GM19372 (cell line): Measurements from ENCODE around the gene TP53I13.

ENCODE experiments used
- ATAC-seq: cut with Tn5 transposase; IDR thresholded peaks from one replicate; pipeline ENCODE4 v1.9.1; 2021; ENCODE audit warnings: mild to moderate bottlenecking, low read depth, moderate library complexity; ENCODE audit not compliant: unreplicated experiment

The TP53I13 gene

DNA sequence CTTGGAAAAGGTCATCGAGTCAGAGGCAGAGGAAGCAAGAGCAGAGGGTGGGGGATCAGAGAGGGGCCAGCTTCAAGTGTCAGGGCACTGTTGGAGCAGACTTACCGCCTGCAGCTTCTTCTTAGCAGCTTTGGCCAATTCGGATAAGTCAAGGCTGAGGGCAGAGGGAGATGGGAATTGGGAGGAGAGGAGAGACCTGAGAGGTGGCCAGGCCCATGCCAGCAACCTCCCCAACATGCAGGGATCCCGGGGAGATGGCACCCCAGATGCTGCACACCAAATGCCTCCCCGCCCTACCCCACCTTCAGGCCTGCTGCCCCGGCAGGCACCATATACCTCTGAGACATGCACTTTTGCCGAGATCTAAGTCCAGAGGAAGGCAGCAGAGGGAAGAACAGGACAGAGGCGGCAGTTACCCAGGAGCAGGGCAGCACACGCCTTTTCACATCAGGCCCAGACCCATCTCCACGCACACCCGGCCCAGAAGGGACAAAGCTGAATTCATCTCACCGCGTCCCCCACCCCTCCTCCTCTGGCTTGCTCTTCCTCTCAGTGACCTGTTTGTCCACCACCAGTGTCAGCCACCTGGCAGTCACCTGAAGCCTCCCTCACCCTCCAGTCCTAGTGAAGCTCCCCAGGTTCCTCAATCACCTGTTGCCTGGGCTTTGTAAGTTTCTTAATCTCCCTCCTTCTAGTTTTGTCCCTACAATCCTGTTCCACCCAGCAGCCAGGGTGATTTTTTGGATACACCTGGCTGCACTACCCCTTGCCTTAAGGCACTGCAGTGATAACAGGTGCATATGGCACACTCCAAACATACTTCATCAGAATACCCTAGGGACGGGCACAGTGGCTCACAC is 10.4 kb downstream of the TP53I13 start:
- no peak for ATAC-seq

DNA sequence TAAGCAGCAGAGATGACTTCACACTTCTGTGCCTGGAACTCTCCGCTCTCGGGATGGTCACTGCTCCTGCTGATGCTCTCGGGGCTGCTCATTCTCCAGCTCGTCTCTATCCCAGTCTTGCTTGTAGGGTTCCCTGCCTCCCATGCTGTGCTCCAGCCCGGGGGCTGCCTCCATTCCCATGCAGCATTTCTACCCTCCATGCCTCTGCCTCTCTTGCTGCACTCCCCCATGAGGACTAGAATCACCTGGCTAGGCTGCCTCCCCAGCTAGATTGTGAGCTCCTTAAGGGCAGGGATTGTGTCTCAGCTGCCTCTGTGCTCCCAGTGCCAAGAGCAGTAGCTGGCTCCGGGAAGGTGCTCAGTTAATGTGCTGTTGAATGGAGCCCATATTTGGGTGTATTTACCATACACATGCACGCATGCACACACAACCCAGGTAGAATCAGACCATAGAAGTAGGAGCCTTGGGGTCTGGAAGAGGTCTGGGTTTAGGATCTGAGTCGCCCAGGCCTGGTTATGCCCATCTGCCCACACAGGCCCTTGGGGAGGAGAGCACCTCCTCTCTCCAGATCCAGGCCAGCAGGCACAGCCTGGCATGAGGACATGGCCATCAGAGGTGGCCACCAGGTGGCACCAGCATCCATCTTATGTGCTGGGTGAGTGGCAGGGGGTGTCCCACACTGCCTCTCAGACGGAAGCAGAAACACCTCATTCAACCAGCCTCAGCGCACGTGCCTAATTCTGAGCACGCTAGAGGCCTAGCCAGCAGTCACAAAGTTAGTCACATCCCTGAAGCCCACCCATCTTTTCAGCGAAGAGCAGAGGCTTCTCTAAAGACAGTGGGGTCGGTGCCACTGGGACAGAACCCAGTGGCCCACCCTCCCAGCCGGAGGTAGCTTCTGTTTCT is 11.6 kb downstream of the TP53I13 start:
- ATAC-seq = peak; percentile 68

DNA sequence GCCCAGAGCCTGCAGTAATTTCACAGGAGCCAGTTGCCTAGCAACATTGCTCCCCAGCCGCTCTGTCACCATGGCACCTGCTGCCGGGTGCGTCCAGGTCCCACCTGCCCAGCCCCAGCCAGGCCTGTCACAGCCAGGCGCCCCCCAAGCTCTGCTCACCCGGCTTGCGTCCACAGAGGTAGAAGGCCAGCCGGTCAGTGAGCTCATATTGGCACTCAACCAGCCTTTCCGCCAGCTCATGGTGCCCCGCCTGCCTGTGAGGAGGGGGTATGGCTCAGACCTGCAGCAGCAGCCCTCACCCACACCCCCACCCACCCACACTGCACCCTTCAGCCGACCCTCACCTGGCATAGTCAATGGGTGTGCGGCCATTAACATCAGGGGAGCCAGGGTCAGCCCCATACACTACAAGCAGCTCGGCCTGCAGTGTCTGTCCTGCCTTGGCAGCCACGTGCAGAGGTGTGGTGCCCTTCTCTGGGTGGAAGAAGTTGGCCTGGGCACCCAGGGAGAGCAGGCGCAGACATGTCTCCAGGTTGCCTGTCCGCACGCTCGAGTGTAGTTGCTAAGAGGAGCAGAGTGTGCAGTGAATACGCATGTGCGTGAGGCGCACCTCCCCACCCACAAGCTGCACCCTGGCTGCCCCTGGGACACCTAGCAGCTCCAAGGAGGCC is 13.2 kb downstream of the TP53I13 start:
- ATAC-seq = no peak

DNA sequence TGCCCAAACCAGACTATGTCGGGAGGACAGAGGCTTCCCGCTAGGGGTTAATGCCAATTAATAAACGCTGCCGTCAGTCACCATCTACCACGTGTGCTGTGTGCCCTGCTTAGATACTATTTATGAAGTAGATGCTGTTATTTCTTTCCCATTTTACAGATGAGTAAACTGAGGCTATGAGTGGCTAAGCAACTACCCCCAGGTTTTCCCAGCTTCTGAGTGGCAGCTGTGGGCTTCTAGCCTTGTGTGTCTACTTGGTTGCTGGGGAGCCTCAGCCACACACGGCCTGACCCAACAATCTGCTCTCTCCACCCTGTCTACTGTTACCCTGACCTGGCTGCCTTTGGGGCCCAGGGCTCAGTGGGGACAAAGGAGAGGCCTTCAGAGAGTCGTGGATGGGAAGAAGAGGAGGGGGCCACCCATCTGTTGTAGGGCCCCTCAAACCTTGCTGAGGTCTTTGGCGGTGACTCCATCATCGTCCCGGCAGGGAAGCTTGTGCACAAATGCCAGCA is 13.8 kb downstream of the TP53I13 start:
- no peak for ATAC-seq

DNA sequence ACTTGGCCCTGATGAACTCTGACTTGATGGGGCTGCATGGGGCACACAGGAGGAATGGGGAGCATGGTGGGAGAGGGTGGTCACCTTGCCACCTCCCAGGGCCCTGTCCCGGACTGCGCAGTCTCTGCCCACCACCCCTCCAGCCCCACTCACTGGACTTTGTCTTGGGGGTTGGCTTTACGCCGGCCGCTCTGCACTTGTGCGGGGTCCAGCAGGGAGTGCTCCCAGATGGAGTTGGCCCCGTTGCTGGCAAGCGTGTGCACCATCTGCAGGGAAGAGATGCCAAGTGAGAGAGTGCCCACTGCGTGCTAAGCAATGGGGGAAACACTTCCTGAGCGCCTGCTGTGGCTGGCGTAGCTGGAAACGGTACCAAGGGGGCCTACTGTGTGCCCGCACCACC is 14.3 kb downstream of the TP53I13 start:
- no peak for ATAC-seq

DNA sequence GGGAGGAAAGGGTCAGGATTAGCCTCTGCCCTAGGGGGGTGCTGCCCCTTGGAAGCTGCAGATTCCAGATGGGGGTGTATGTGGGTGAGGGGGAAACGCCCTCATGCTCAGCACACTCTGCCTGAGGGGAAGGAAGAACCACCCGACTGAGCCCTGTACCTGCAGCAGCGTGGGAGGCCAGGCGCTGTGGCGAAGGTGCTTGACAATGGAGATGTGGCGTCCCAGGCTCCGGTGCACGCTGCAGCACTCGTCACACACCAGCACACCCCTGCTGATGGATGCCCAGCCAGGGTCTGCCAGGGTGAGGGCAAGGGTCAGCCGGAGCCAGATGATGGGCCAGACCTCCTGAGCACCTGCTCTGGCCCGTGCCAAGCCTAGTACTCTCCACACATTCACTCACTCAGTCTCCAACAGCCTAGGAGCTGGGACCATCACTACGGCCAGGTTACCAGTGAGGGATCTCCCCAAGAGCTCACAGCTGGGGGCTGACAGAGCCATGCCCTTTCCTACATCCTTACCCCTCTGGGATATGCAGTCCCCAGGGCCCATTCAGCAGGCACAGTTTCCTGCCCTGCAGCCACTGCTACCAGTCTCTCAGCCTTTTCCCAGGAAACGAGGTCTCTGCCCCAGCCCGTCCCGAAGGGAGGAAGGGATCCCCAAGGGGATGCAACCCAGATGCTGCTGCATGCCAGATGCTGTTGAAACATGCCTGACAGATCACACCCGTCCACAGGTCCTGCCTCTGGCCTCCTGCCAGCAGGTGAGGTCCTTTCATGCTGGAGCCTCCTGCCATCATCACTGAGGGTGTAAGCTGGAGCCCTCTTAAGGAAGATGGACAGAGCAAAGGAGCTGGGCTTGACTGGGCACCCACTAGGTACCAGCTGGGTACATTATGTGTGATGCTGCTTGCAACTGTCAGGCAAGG is 15.1 kb downstream of the TP53I13 start:
- ATAC-seq = no peak

DNA sequence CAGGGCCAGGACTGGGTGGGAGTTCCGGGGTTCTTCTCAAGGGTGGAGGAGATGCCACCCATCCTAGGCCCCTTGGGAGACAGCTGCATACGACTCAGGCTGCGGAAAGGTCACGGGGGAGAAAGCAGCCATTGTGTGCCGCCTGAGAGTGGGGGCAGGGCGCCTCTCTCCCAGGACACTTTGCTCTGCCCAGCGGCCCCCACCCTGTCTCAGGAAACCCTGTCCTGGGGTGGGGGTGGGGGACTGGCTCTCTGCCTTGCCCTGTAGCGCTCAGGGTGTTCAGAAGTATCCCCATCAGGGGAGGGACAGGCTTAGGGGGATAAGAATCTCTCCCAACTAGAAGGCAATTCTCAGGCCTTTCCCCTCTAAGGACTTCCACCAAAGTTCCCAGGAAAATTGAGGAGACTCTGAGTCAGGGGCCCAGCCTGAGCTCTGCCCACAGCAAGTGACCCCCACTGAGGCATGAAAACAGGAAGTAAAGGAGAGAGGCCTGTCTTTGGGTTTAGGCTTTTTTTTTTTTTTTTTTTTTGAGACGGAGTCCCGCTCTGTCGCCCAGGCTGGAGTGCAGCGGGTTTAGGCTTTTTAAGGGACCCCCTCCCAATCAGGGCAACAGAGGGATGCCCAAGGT is 16.1 kb downstream of the TP53I13 start:
- no peak for ATAC-seq

DNA sequence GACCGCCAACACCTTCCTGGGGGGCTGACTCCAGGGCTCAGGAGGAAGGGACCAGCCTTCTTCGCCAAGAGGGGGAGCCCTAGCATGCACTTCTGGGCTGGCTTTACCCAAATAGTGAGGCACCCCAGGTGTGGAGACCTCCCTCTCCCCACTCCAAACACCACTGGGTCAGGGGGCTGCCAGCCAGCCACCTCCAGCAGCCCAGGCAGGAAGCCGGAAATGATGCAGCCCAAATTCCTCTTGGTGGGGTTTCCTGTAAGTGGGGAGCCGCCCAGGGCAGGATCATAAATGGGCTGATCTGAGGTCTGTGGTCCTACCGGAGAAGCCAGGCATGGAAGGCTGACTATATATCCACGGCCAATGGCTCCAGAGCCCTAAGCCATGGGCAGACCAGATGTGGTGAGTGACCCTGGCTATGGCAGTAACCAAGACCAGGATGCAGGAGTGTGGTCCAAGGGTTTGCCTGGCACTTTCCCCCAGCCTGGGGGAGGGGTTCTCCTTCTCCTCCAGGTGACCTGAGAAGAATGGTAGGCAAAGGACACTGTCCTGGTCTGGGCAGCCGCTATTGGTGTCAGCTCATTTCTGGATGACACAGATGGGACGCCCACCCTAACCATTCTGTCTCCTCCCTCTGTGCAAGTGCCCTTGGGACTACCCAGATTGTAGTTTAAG is 16.7 kb downstream of the TP53I13 start:
- ATAC-seq = no peak

DNA sequence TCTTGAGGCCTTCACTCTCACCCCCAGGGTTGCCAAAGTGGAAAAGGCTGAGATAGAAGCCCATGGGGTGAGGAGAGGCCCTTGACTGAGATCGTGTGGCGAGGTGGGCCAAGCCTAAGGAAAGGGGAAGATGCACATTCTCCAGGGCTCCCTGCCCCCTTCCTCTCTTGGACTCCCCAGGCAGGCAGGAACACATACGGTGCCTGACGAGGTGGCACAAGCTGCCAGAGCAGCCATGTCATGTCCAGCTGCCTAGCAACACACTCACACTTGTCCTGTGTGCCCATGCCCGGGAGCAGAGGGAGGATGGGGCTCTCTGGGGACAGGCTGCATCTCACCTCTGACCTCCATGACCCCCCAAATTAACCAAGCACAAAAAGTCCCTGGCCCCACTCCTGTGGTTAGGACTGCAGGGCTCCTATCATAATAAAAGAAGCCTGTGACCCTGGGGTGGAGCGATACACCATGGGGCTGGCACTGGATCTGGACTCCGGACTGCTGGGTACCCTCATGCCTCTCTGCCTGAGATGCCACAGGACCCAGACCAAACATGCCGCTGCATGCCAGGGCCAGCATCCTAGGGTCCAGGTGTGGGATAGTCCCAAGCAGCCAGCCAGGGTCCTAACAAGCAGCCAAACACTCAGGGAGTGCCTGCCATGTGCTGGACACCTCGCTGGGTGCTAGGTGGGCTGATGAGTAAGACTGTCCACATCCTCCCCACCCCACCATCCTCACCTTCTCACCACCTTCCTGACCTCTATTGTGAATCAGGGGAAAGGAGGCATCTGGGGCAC is 18.4 kb downstream of the TP53I13 start:
- ATAC-seq = no peak

DNA sequence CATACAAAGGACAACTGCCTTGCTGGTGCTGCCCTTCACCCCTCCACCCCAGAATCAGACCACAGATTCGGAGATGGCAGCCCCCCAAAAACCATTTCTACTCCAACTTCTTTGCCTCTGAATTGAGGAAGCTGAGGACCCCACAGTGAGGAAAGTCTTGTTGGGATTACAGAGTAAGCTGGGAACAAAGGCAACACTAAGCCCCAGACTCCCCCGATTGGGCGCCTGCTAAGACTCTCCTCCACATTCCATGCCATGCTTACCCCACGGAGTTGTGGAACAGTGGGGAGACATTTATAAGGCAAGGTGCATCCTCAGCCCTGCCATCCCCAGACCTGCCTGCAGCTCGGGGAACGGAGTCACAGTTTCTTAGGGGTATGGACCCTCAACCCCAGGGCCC is 19.1 kb downstream of the TP53I13 start:
- no peak for ATAC-seq

DNA sequence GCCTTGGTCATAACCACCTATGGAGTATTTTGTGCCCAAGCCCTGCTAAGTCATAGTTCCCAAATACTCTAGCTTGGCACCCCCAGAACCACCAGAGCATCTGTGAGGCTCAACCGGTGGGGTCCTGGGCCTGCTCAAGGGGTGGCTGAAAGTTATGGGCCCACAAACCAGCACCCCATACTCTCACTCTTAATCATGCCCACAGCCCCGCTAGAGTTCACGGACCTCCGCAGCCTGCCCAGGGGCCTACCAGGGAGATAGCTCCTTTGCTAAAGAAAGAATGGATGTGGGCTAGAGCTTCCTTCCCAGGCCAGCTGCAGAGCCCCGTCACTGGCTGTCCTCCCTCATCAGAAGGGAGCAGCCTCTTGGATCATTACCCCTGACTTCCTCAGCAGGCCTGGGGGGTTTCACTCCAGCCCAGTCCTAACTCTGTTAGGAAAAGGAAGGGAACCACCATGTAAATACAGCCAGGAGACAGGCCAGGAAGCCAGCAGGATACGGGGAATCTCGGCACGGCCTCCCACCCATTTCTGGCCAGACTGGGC is 19.6 kb downstream of the TP53I13 start:
- ATAC-seq = no peak

DNA sequence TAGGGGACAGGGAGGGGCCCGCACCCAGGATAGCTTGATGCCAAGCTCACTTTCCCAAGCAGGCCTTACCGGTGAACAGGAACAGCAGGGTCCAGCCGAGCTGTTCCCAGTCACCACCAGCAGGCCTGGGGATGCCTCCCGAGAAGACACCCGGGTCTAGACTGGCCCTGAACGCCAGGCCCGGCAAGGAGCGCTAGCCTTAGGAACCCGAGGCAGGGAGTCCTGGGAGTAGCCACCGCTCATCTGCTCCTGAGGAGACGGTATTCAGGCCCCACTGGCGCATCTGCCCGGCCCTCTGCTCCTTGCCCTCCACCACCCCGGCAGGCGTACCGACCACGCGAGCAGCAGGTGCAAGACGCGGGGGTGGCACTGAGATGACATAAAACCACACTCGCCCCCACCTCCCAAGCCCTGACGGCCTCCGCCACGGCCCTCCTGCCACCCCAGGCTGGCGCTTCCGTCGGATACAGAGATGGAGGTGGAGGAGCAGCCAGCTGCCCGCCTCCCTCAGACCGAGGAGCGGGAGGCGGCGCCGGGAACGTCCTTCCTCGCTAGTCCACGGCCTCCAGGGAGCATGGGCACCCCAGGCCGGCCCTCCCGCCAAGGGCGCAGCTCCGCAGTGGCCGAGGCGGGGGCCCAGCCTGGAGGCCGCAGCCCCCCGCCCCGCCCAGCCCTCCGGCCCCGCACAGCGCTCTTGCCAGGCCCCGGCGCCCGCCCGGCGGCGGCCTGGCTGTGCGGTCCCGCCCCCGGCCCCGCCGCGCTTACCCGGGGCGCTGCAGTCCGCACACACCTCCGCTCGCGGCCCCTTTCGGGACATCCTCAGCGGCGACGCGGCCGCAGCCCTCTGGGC is 20.3 kb downstream of the TP53I13 start:
- ATAC-seq = peak; percentile 15

DNA sequence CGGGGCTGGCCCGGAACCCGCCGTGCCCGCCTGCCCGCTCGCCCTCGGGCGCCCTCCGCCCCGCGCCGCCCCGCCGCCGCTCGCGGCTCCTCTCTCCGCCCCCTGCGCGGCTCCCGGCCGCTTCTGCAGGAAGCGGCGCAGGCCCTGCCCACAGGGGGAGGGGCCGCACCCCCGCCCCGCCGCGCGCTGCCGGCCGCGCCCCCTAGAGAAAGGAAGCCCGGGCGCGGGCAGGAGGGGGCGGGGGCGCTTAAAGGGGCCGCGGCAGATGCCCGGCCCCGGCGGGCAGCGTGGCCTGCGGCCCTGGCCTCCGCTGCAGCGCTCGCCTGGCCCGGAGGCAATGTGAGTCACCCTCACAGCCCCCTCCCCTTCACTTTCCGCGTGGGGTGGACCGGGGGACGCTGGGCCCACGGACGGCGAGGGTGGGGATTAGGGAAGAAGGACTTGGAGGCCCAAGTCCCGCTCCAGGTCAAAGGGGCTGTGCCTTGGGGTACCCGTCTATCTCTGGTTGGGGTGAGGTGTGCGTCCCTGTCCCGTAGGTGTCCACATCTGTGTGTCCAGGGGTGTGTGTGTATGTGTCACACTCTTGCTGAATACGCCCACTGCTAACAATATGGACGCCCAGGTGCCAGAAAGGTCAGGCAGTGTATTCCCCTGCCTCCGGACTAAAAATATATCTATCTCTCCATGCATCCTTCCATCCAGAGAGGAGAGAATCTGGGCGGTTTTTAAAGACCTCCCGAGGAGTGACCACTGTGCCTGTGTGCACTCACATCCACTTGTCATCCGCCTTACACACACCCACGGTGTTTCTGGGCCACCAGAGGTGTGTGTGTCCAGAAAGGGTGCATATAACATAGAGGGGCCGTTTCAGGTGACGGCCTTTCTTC is 21.3 kb downstream of the TP53I13 start, which contains the start of gene GIT1:
Gene GIT1 (minus strand): TSS at position 125 of the 887 bp plus-strand sequence. CDS start 270 bp downstream, outside the sequence.
- ATAC-seq = peak; percentile 66

DNA sequence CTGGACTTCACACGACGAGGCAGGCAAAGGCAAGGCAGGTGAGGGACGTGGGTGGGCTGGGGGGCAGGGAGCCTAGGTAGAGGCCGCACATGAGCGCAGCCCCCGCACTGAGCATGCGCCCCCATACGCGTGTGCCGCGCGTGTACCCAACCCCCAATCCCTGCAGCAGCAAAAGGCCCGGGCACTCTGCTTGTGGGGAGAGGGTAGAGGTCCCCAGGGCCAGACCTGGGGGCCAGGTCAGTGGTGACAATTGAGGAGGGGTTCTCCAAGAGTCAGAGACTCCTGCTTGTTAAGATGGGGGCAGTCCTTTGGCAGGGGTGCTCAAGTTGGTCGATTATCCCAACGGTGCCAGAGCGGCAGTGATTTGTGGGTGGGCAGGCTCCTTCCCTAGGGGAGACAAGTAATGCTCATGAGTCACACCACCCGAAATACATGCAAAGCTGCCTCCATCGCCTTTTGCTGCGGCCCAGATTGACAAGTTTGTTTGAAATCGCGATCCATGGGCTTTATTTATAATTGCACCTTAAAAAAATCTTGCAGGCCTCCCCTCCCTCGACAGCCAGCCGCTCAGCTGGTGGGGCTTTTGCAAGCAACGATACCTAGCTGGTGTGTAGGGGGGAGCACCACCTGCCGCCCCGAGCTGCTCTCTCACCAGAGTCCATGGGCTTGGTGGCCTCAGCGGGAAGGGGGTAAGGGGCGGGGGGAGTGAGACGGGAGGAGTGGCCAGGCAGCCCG is 22.1 kb downstream of the TP53I13 start:
- no peak for ATAC-seq

DNA sequence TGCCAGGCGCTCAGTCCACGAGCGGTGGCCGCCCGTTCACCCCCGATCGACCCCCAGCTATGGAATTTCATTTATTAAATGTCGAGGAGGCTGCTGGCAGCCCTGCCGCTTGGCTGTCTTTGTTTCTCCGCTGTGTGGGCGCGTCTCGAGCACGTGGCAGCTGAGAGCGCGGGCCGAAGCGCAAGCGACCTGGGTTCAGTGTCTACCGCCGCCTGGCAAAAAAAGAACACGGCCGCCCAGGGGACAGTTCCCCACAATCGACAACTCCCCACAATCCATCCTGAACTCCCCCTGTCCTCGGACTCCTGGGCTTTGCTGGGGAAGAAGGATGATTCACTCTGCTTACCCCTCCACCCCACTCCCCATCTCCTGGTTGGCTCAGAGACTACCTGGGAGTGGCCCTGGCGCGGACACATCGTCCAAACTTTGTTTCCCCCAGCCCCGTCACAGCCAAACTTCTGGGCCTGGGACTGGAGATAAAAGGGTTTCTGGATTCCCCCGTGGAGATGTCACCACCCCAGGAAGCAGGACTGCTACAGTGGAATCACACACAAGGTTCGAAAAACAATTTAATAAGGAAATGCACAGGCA is 22.7 kb downstream of the TP53I13 start:
- ATAC-seq = no peak
